AG04450 (cell line): ENCODE results near the gene WT1. TPM values are rescaled to one million over a fixed set of nuclear protein-coding genes. Genes with fewer than 3 reads are reported as not detected.

Experiments
- CTCF ChIA-PET: fragments of 300-600, 350-600 bp; formaldehyde crosslinking; extraction: SDS; loops from one replicate; lab custom pipeline; 2022; ENCODE audit warnings: antibody characterized with exemption, inconsistent platforms; lab: Charles Lee
- POLR2A ChIA-PET: fragments of 350-600 bp; formaldehyde crosslinking; extraction: SDS; loops from one replicate; lab custom pipeline; 2021; ENCODE audit warnings: antibody characterized with exemption, inconsistent platforms; lab: Yijun Ruan, JAX
- DNase-seq: peaks from one replicate; pipeline ENCODE4 v3.0.0-alpha.2; 2011; ENCODE audit warnings: low read depth, low spot score
- H3K27ac ChIP-seq: one replicate; pipeline ENCODE4 v1.5.1; 2012; ENCODE audit warnings: low read depth, low read length, control low read depth
- H3K27me3 ChIP-seq: one replicate; pipeline ENCODE4 v1.6.0; 2012; ENCODE audit warnings: low read length; ENCODE audit not compliant: control insufficient read depth, insufficient read depth
- H3K4me3 ChIP-seq: 2 replicates; pipeline ENCODE4 v1.5.1; 2011; ENCODE audit warnings: mild to moderate bottlenecking, low read depth, low read length, control low read depth
- H3K9me3 ChIP-seq: 2 replicates; pipeline ENCODE4 v1.5.1; 2012; ENCODE audit warnings: low read length; ENCODE audit not compliant: control insufficient read depth, insufficient read depth
- CTCF ChIP-seq: IDR thresholded peaks from 2 replicates; pipeline ENCODE4 v1.5.1; 2011; ENCODE audit warnings: low read depth, low read length, control low read depth, inconsistent platforms
- polyA plus RNA-seq: library from polyadenylated mRNA; depleted of rRNA; stranded (reverse); fragments of >200 nt; gene quantifications from 2 replicates; pipeline ENCODE4 v1.2.3, GENCODE V29; 2011

WT1 gene
- polyA plus RNA-seq, 1 experiment: not detected

GRCh38 chr11:32428665-32429303 lies 6.6 kb downstream of the WT1 start:
- DNase-seq: no peak
- POLR2A ChIA-PET: no interaction called here
- TF ChIP-seq CTCF: no peak
- H3K27ac ChIP-seq: no peak overlapping the region
- H3K9me3 ChIP-seq: peaks cover 20% of the 10 kb centered on the region; the same call in 1 of the 2 replicates
- no peak overlapping the region for H3K4me3 ChIP-seq
- CTCF ChIA-PET: no interaction called here
- H3K27me3 ChIP-seq: peaks cover 80% of the 10 kb centered on the region

- TF ChIP-seq CTCF: no peak
- Histone ChIP-seq H3K9me3 (peaks cover 20% of the 10 kb centered on the region; the same call in 1 of the 2 replicates), H3K27me3 (peaks cover 75% of the 10 kb centered on the region), H3K27ac (no peak overlapping the region), H3K4me3 (no peak overlapping the region)
- ChIA-PET CTCF (no interaction called here), POLR2A (no interaction called here)
- DNase-seq: no peak
Measured at GRCh38 chr11:32427935-32428664, 7.2 kb downstream of the WT1 start.

GRCh38 chr11:32427616-32427934 lies 7.8 kb downstream of the WT1 start:
- ChIA-PET CTCF (no interaction called here), POLR2A (no interaction called here)
- TF ChIP-seq CTCF: no peak
- DNase-seq: no peak
- Histone ChIP-seq H3K27ac (no peak overlapping the region), H3K27me3 (peaks cover 74% of the 10 kb centered on the region), H3K9me3 (peaks cover 20% of the 10 kb centered on the region; the same call in 1 of the 2 replicates), H3K4me3 (no peak overlapping the region)

GRCh38 chr11:32426819-32427615 lies 8.3 kb downstream of the WT1 start:
- Histone ChIP-seq H3K27ac (no peak overlapping the region), H3K4me3 (no peak overlapping the region), H3K9me3 (peaks cover 20% of the 10 kb centered on the region; the same call in 1 of the 2 replicates), H3K27me3 (peaks cover 68% of the 10 kb centered on the region)
- no peak for DNase-seq
- POLR2A ChIA-PET: no interaction called here
- TF ChIP-seq CTCF: no peak
- CTCF ChIA-PET: no interaction called here
